H1 (cell line): Measurements from ENCODE around the gene SHISA9. TPM values are rescaled to one million over a fixed set of nuclear protein-coding genes. Genes with fewer than 3 reads are reported as not detected.
A peak's percentile ranks its signal among the peaks of the same experiment; 100 is the strongest.

Experiments used
- CTCF ChIA-PET: fragments of 300-600 bp; sonication (Branson Sonifier 250); formaldehyde crosslinking; loops from one replicate; lab custom pipeline; 2021; ENCODE audit not compliant: partially characterized antibody; lab: Charles Lee
- POLR2A ChIA-PET: fragments of 300-600 bp; sonication (Branson Sonifier 250); formaldehyde crosslinking; loops from one replicate; lab custom pipeline; 2021; ENCODE audit warnings: inconsistent platforms; ENCODE audit not compliant: partially characterized antibody; lab: Charles Lee
- DNase-seq, 2 experiments: peaks; one replicate each; pipeline versions ENCODE4 v3.0.0 to v3.0.0-alpha.2; 2010 to 2022; ENCODE audit warnings: low spot score in 2 of 2, low read depth in 1 of 2, mixed read lengths in 1 of 2
- FAIRE-seq: peaks from 2 replicates; lab custom pipeline; 2011; peaks lifted over from hg19 to GRCh38; lab: Jason Lieb, UNC
- H2AFZ ChIP-seq: 2 replicates; pipeline ENCODE4 v1.8.1; 2012; ENCODE audit warnings: low read length, inconsistent platforms
- H2AK5ac ChIP-seq: 2 replicates; pipeline ENCODE4 v1.6.1; 2013; ENCODE audit warnings: low read depth, low read length
- H2BK120ac ChIP-seq: replicated peaks from 2 replicates; pipeline ENCODE3; 2013; ENCODE audit warnings: low read depth, low read length, inconsistent platforms
- H2BK12ac ChIP-seq: 2 replicates; pipeline ENCODE4 v1.6.1; 2013; ENCODE audit warnings: low read depth, low read length
- H2BK15ac ChIP-seq: 2 replicates; pipeline ENCODE4 v1.6.1; 2013; ENCODE audit warnings: low read length
- H2BK20ac ChIP-seq: 2 replicates; pipeline ENCODE4 v1.6.1; 2013; ENCODE audit warnings: low read length
- H2BK5ac ChIP-seq: 2 replicates; pipeline ENCODE4 v1.6.1; 2013; ENCODE audit warnings: low read depth, low read length
- H3K14ac ChIP-seq: 2 replicates; pipeline ENCODE4 v1.6.1; 2013; ENCODE audit warnings: inconsistent platforms; ENCODE audit not compliant: insufficient read length
- H3K18ac ChIP-seq: 2 replicates; pipeline ENCODE4 v1.6.1; 2013; ENCODE audit warnings: low read length; ENCODE audit errors: extremely low read depth
- H3K23ac ChIP-seq: 2 replicates; pipeline ENCODE4 v1.6.1; 2013; ENCODE audit warnings: inconsistent platforms; ENCODE audit not compliant: insufficient read length
- H3K23me2 ChIP-seq: 2 replicates; pipeline ENCODE4 v1.6.1; 2013; ENCODE audit warnings: low read depth, low read length
- H3K27ac ChIP-seq: 2 replicates; pipeline ENCODE4 v1.6.1; 2011; ENCODE audit warnings: low read depth, low read length, inconsistent platforms
- H3K27me3 ChIP-seq, 4 experiments: replicated peaks in 1 of 4; 1 replicate in 1 of 4; 2 replicates in 3 of 4; pipeline versions ENCODE4 v1.6.1 to v1.8.1; 2011 to 2013; ENCODE audit warnings: low read length in 3 of 4, mild to moderate bottlenecking in 3 of 4, inconsistent platforms in 2 of 4, mixed read lengths in 2 of 4, moderate library complexity in 1 of 4; ENCODE audit not compliant: control insufficient read depth in 3 of 4, insufficient read depth in 3 of 4; ENCODE audit errors: extremely low read depth in 1 of 4
- H3K36me3 ChIP-seq, 4 experiments: 2 replicates each; pipeline versions ENCODE4 v1.6.1 to v1.8.1; 2011 to 2013; ENCODE audit warnings: mild to moderate bottlenecking in 4 of 4, low read length in 3 of 4, moderate library complexity in 2 of 4, control low read depth in 1 of 4, inconsistent platforms in 1 of 4; ENCODE audit not compliant: insufficient read depth in 4 of 4, control insufficient read depth in 2 of 4
- H3K4ac ChIP-seq: replicated peaks from 2 replicates; pipeline ENCODE3; 2013; ENCODE audit warnings: low read length, low read depth, mixed read lengths, inconsistent platforms; ENCODE audit not compliant: insufficient read length
- H3K4me1 ChIP-seq, 4 experiments: replicated peaks in 1 of 4; 1 replicate in 1 of 4; 2 replicates in 3 of 4; pipeline versions ENCODE4 v1.6.1 to v1.8.1; 2011 to 2013; ENCODE audit warnings: low read length in 3 of 4, inconsistent platforms in 2 of 4, mixed read lengths in 1 of 4; ENCODE audit not compliant: insufficient read depth in 4 of 4, control insufficient read depth in 3 of 4
- H3K4me2 ChIP-seq, 2 experiments: 2 replicates each; pipeline versions ENCODE4 v1.6.1 to v1.8.1; 2011 to 2013; ENCODE audit warnings: low read depth in 2 of 2, low read length in 2 of 2, control low read depth in 1 of 2, inconsistent platforms in 1 of 2, mild to moderate bottlenecking in 1 of 2; ENCODE audit not compliant: insufficient read depth in 1 of 2
- H3K4me3 ChIP-seq, 4 experiments: fragments of 200-600, 300-600 bp in 1 of 4; sonication (generic), shearing (Covaris generic), sonication (Bioruptor Twin) in 1 of 4; 2 replicates each; pipeline versions ENCODE4 v1.5.1 to v1.8.1; 2011 to 2016; ENCODE audit warnings: low read length in 4 of 4, low read depth in 3 of 4, control low read depth in 2 of 4, inconsistent platforms in 2 of 4, mild to moderate bottlenecking in 2 of 4, mixed read lengths in 1 of 4, moderate library complexity in 1 of 4; ENCODE audit not compliant: insufficient read depth in 2 of 4; ENCODE audit errors: extremely low read depth in 1 of 4
- H3K56ac ChIP-seq: replicated peaks from 2 replicates; pipeline ENCODE3; 2013; ENCODE audit warnings: low read depth, mild to moderate bottlenecking, mixed read lengths, low read length, inconsistent platforms; ENCODE audit not compliant: insufficient read length
- H3K79me1 ChIP-seq: 2 replicates; pipeline ENCODE4 v1.6.1; 2013; ENCODE audit warnings: low read depth, low read length, control low read depth
- H3K79me2 ChIP-seq, 2 experiments: 2 replicates each; pipeline versions ENCODE4 v1.6.1 to v1.8.1; 2012 to 2013; ENCODE audit warnings: low read length in 2 of 2, mild to moderate bottlenecking in 2 of 2, inconsistent platforms in 1 of 2; ENCODE audit not compliant: insufficient read depth in 2 of 2, control insufficient read depth in 1 of 2
- H3K9ac ChIP-seq, 4 experiments: replicated peaks in 1 of 4; 1 replicate in 1 of 4; 2 replicates in 3 of 4; pipeline versions ENCODE4 v1.6.1 to v1.8.1; 2011 to 2013; ENCODE audit warnings: low read depth in 3 of 4, low read length in 3 of 4, control low read depth in 2 of 4, mild to moderate bottlenecking in 2 of 4, moderate library complexity in 2 of 4, inconsistent platforms in 1 of 4; ENCODE audit errors: extremely low read depth in 1 of 4
- H3K9me3 ChIP-seq, 2 experiments: 2 replicates each; pipeline versions ENCODE4 v1.6.1 to v1.8.1; 2012 to 2013; ENCODE audit warnings: mild to moderate bottlenecking in 2 of 2, moderate library complexity in 2 of 2, control low read depth in 1 of 2, inconsistent platforms in 1 of 2, low read depth in 1 of 2, low read length in 1 of 2, mixed read lengths in 1 of 2; ENCODE audit not compliant: insufficient read depth in 2 of 2
- H4K20me1 ChIP-seq, 2 experiments: replicated peaks in 1 of 2; 2 replicates each; pipeline versions ENCODE3 to v1.8.1; 2011 to 2013; ENCODE audit warnings: inconsistent platforms in 2 of 2, low read length in 2 of 2, mild to moderate bottlenecking in 1 of 2; ENCODE audit not compliant: insufficient read depth in 2 of 2, control insufficient read depth in 1 of 2
- H4K5ac ChIP-seq: 2 replicates; pipeline ENCODE4 v1.6.1; 2013; ENCODE audit warnings: low read length, low read depth, mixed read lengths, inconsistent platforms; ENCODE audit not compliant: insufficient read length
- H4K8ac ChIP-seq: 2 replicates; pipeline ENCODE4 v1.8.0; 2013; ENCODE audit warnings: mild to moderate bottlenecking, moderate library complexity, low read length, inconsistent platforms; ENCODE audit not compliant: insufficient read depth; ENCODE audit errors: extremely low read depth
- H4K91ac ChIP-seq: replicated peaks from 2 replicates; pipeline ENCODE3; 2013; ENCODE audit warnings: low read length, mixed read lengths, inconsistent platforms; ENCODE audit not compliant: insufficient read length
- ASH2L ChIP-seq: fragments of 200-600, 300-600 bp; sonication (generic); IDR thresholded peaks from one replicate; pipeline ENCODE4 v1.7.1; 2017; ENCODE audit warnings: low read length
- KDM4A ChIP-seq: IDR thresholded peaks from one replicate; pipeline ENCODE4 v1.7.1; 2012; ENCODE audit warnings: low read depth, mild to moderate bottlenecking, moderate library complexity, low read length, inconsistent platforms; ENCODE audit not compliant: severe bottlenecking
- NRF1 ChIP-seq: IDR thresholded peaks from 2 replicates; pipeline ENCODE4 v1.6.1; 2011; ENCODE audit warnings: mild to moderate bottlenecking, low read depth, low read length, improper control_type of control experiment
- SIN3A ChIP-seq, 2 experiments: IDR thresholded peaks in 1 of 2; conservative IDR thresholded peaks in 1 of 2; 2 replicates each; pipeline ENCODE4 v1.6.1; 2011 to 2012; ENCODE audit warnings: low read length in 2 of 2, improper control_type of control experiment in 1 of 2, low read depth in 1 of 2, mild to moderate bottlenecking in 1 of 2
- WGBS, 2 experiments: shearing (Covaris generic) in 1 of 2; methylation state at CpG; one replicate each; pipeline versions ENCODE4 v1.1.6 to v1.1.7; 2013 to 2015; ENCODE audit warnings: low lambda C conversion rate in 2 of 2, mixed read lengths in 2 of 2, inconsistent platforms in 1 of 2, low coverage in 1 of 2, missing lambda C conversion rate in 1 of 2; ENCODE audit not compliant: insufficient replicate concordance in 2 of 2, insufficient coverage in 1 of 2, insufficient read length in 1 of 2; ENCODE audit errors: extremely low coverage in 1 of 2, missing lambda C conversion rate in 1 of 2; 5-methylcytosine and 5-hydroxymethylcytosine counted together
- polyA plus RNA-seq, 7 experiments: library from polyadenylated mRNA; depleted of rRNA in 3 of 7; stranded (reverse) in 5 of 7; unstranded in 2 of 7; fragments of >200 nt in 5 of 7; fragments of 200-250 nt in 2 of 7; gene quantifications; 1 replicate in 5 of 7; 2 replicates in 1 of 7; 4 replicates in 1 of 7; pipeline versions ENCODE4 v1.2.1 to v1.2.3, GENCODE V29; 2011 to 2013; ENCODE audit warnings: missing spikeins in 2 of 7, mixed read lengths in 2 of 7
- total RNA-seq: library from RNA; stranded (reverse); fragmentation: NEBNext Ultra II Directional; extraction: Animal tissue kit (Norgen Biotek cat#: 25700); gene quantifications from 2 replicates; pipeline ENCODE4 v1.2.1, GENCODE V29; 2021

The SHISA9 gene
- total and polyA plus RNA-seq, 2 of the 8 experiments (the other 6 are each of a cell fraction or from before 2014, with no cell fraction given) = 25.6 to 39.8 TPM

DNA sequence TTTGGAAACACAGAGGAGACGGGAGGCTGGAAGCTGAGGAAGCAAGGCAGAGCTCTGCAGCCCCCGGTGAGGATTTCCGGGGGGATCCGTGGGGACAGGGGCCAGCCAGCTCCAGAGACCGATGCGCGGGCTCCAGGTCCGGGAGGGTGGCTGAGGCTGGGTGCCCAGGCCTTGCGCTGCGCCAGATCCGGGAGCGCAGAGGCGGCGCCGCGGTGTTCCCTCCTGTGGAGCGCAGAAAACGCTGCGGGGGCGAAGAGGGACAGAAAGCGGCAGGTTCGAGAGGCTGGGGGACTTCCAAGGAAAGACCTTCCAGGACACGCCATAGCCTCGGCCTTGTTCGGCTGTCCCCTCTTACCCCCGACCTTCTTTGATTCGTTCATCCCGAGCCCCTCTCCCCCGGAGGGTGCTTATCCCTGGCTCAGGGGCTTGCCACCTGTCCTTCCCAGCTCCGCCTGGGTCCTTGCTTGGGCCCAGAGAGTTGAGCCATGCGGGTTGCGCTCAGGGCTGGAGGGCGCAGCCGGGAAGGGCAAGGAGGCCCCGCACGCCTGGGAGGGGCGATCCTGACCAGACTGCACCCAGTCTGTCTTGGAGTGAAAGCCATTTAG is 697 bp upstream of the SHISA9 start:
- H3K36me3 ChIP-seq = no peaks in the 10 kb centered on the region
- peaks cover 22% of the 10 kb centered on the region for H3K23me2 ChIP-seq
- no peak overlapping the region for H3K27ac ChIP-seq
- H3K56ac ChIP-seq = peak overlapping the region; percentile 7
- CTCF ChIA-PET = interaction anchor here (0.6 to 2.2 kb wide), 4 partner anchors 16 to 451 kb away, joined by 3 to 6 read pairs (median 4); no protein-coding TSS in a partner anchor
- H3K9me3 ChIP-seq = no peaks in the 10 kb centered on the region
- H3K4me3 ChIP-seq = peak overlapping the region; percentile 82 to 89 (median 86)
- POLR2A ChIA-PET = interaction anchor here (0.6 to 3.3 kb wide), 2 partner anchors 97 to 450 kb away, joined by 4 to 10 read pairs; partner anchors contain the start of gene CPPED1
- no peak overlapping the region for H3K14ac ChIP-seq
- peak overlapping the region; percentile 66; the same call in 1 of the 2 replicates for H2BK5ac ChIP-seq
- H4K20me1 ChIP-seq = peaks cover 8 to 12% of the 10 kb centered on the region in 2 experiments
- peak overlapping the region; percentile 84 for H3K18ac ChIP-seq
- H3K4me2 ChIP-seq = peak overlapping the region; percentile 75 to 100
- no peak for TF ChIP-seq NRF1
- TF ChIP-seq KDM4A = peak; percentile 23
- 0 out of 4 replicates have a peak, but pooled peaks of 1 of the 2 experiments have one; percentile 9 for TF ChIP-seq SIN3A (conservative IDR thresholded peaks at IDR 0.05 in 1 of 2, IDR thresholded peaks at IDR 0.05 in 1 of 2; ENCODE audit: low read depth in 1 of 2, low read length in 2 of 2)
- TF ChIP-seq ASH2L = peak; percentile 75
- H2BK12ac ChIP-seq = peak overlapping the region; percentile 84; the same call in 1 of the 2 replicates
- DNase-seq (peak in 1 of 2 experiments; percentile 57), FAIRE-seq (no peak)
- peaks cover 8% of the 10 kb centered on the region; the same call in 1 of the 2 replicates for H3K79me1 ChIP-seq
- 0% methylated on average over 28 of the region's 37 CpGs; no CpG with 5 or more reads in 1 of the 2 experiments for WGBS, 2 experiments
- peak overlapping the region; percentile 48 for H2BK120ac ChIP-seq
- H3K9ac ChIP-seq = peak overlapping the region in 3 of 4 experiments; percentile 19 to 69 (median 60); a peak in 6 of 7 replicates
- H3K23ac ChIP-seq = no peak overlapping the region
- no peak overlapping the region for H2AK5ac ChIP-seq
- peak overlapping the region; percentile 76; the same call in 1 of the 2 replicates for H2AFZ ChIP-seq
- peak overlapping the region; percentile 51 for H4K8ac ChIP-seq
- H4K5ac ChIP-seq = peak overlapping the region; percentile 55
- H3K27me3 ChIP-seq = peaks cover 0 to 2% (median 0%) of the 10 kb centered on the region in 4 experiments; a peak in 3 of 7 replicates
- no peak overlapping the region for H3K4ac ChIP-seq
- peaks cover 8 to 17% (median 12%) of the 10 kb centered on the region in 4 experiments for H3K4me1 ChIP-seq
- H4K91ac ChIP-seq = peak overlapping the region; percentile 88
- peaks cover 0 to 36% of the 10 kb centered on the region in 2 experiments; a peak in 3 of 4 replicates for H3K79me2 ChIP-seq
- 0 out of 2 replicates have a peak overlapping the region, but pooled peaks have one; percentile 76 for H2BK20ac ChIP-seq
- peak overlapping the region; percentile 95; the same call in 1 of the 2 replicates for H2BK15ac ChIP-seq
